ENCODE results near the gene RRP15.

DNA sequence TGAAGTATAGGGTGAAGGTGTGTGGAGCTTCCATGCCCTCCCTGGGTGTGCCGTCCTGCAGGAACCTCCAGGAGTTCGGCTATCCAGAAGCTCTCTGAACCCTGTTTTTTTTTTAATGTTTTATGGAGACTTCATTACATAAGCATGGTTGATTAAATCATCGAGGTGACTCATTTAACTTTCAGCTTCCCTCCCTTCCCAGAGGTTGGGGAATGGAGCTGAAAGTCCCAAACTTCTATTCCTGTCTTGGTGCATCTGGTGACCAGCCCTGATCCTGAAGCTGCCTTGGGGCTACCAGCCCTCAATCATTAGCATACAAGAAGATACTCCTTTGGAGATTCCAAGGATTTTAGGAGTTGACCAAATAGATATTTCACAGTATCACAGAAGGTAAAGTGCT, 9.5 kb downstream of the RRP15 start:
- TF ChIP-seq, protein P1, sequence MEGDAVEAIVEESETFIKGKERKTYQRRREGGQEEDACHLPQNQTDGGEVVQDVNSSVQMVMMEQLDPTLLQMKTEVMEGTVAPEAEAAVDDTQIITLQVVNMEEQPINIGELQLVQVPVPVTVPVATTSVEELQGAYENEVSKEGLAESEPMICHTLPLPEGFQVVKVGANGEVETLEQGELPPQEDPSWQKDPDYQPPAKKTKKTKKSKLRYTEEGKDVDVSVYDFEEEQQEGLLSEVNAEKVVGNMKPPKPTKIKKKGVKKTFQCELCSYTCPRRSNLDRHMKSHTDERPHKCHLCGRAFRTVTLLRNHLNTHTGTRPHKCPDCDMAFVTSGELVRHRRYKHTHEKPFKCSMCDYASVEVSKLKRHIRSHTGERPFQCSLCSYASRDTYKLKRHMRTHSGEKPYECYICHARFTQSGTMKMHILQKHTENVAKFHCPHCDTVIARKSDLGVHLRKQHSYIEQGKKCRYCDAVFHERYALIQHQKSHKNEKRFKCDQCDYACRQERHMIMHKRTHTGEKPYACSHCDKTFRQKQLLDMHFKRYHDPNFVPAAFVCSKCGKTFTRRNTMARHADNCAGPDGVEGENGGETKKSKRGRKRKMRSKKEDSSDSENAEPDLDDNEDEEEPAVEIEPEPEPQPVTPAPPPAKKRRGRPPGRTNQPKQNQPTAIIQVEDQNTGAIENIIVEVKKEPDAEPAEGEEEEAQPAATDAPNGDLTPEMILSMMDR (IDR thresholded peaks at IDR 0.05 in 4 of 5, conservative IDR thresholded peaks at IDR 0.05 in 1 of 5): no peak
- TF ChIP-seq POLR2A (IDR thresholded peaks at IDR 0.05): no peak

All from gastrocnemius medialis (tissue), 4 donors.